Measurements from ENCODE around the gene LY86. TPM values are rescaled to one million over a fixed set of nuclear protein-coding genes. Genes with fewer than 3 reads are reported as not detected.

Gene LY86
- total and polyA plus RNA-seq, 2 donors (not counting 3 experiments of a cell fraction or from before 2014, with no cell fraction given) = not detected

DNA sequence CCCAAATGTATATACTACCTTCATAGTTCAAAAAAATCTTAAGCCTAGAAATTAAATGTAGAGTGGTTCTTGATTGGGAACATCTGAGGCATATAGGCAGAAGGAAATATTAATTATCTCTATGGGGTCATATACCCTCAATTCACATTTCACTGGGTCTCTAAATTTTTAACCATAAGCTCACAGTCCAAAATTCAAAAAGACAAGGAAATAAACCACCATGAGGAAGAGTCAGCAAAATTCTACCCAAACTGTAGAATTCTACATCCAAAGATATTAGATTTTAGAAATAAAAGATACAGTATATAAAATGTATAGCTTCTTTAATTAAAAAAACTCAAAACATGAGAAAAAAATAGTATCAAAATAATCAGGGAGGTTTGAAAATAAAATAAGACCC is 15.5 kb downstream of the LY86 start:
- Histone ChIP-seq H3K27me3 (ENCODE audit: control insufficient read depth in 2 of 2, insufficient read depth in 2 of 2, low read length in 2 of 2) (no peaks in the 10 kb centered on the region), H3K36me3 (ENCODE audit: control insufficient read depth in 2 of 2, extremely low read depth in 1 of 2, insufficient read depth in 2 of 2, low read length in 2 of 2) (no peaks in the 10 kb centered on the region), H3K9me3 (replicated peaks; ENCODE audit: control insufficient read depth, insufficient read depth, low read length) (no peaks in the 10 kb centered on the region), H4K20me1 (replicated peaks; ENCODE audit: control insufficient read depth, extremely low read depth, insufficient read depth, low read length) (no peaks in the 10 kb centered on the region), H3K4me3 (replicated peaks in 1 of 3; ENCODE audit: insufficient read depth in 1 of 3, low read depth in 1 of 3, low read length in 3 of 3) (no peak overlapping the region), H2AFZ (ENCODE audit: low read depth, low read length) (no peak overlapping the region), H3K9me1 (replicated peaks; ENCODE audit: control insufficient read depth, extremely low read depth, insufficient read depth, low read length) (no peaks in the 10 kb centered on the region), H3K4me2 (ENCODE audit: insufficient read depth, low read length) (no peak overlapping the region), H3K4me1 (ENCODE audit: control insufficient read depth, extremely low read depth, insufficient read depth, low read length) (no peaks in the 10 kb centered on the region), H3K79me2 (ENCODE audit: control insufficient read depth, insufficient read depth, low read length) (no peaks in the 10 kb centered on the region), H3K27ac (ENCODE audit: insufficient read depth, low read depth, low read length) (no peak overlapping the region), H3K9ac (replicated peaks; ENCODE audit: extremely low read depth, insufficient read depth, low read length) (no peak overlapping the region)
- FAIRE-seq = no peak
- dilution Hi-C loops (cut with MboI; ENCODE audit: extremely low pct_ligation_motif_present, low sequenced_read_pairs) = no loop called here
- no TSS peak for BruUV-seq (replicated peaks)
- DNase-seq (ENCODE audit: low read depth, low spot score) = no peak
- POLR2A ChIA-PET = no interaction called here
- CTCF ChIA-PET = no interaction called here
- TF ChIP-seq JUN (IDR thresholded peaks at IDR 0.05; ENCODE audit: borderline replicate concordance, insufficient read depth, insufficient read length, low read depth) (no peak), POLR2AphosphoS5 (IDR thresholded peaks at IDR 0.05; ENCODE audit: insufficient read depth, low read depth, low read length) (no peak), EZH2 (IDR thresholded peaks at IDR 0.05; ENCODE audit: borderline replicate concordance, low read depth, low read length, severe bottlenecking) (no peak), MYC (IDR thresholded peaks at IDR 0.05; ENCODE audit: low read depth, low read length) (no peak), GATA2 (IDR thresholded peaks at IDR 0.05; ENCODE audit: insufficient read depth, insufficient read length, low read depth, low read length) (no peak), FOS (IDR thresholded peaks at IDR 0.05; ENCODE audit: borderline replicate concordance, insufficient read depth, low read length) (no peak), POLR2A (IDR thresholded peaks at IDR 0.05; ENCODE audit: low read depth, low read length) (no peak)
- TF ChIP-seq, protein P1, sequence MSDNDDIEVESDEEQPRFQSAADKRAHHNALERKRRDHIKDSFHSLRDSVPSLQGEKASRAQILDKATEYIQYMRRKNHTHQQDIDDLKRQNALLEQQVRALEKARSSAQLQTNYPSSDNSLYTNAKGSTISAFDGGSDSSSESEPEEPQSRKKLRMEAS (IDR thresholded peaks at IDR 0.05; ENCODE audit: insufficient read depth, insufficient read length) = no peak
- TF ChIP-seq, protein P2, sequence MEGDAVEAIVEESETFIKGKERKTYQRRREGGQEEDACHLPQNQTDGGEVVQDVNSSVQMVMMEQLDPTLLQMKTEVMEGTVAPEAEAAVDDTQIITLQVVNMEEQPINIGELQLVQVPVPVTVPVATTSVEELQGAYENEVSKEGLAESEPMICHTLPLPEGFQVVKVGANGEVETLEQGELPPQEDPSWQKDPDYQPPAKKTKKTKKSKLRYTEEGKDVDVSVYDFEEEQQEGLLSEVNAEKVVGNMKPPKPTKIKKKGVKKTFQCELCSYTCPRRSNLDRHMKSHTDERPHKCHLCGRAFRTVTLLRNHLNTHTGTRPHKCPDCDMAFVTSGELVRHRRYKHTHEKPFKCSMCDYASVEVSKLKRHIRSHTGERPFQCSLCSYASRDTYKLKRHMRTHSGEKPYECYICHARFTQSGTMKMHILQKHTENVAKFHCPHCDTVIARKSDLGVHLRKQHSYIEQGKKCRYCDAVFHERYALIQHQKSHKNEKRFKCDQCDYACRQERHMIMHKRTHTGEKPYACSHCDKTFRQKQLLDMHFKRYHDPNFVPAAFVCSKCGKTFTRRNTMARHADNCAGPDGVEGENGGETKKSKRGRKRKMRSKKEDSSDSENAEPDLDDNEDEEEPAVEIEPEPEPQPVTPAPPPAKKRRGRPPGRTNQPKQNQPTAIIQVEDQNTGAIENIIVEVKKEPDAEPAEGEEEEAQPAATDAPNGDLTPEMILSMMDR (IDR thresholded peaks at IDR 0.05; ENCODE audit: extremely low read depth in 1 of 2, insufficient read depth in 1 of 2, low read depth in 1 of 2, low read length in 2 of 2) = no peak
- intact Hi-C loops (cut with micrococcal nuclease) = no loop called here
